H9 (cell line): Measurements from ENCODE around the gene TGFA. TPM values are rescaled to one million over a fixed set of nuclear protein-coding genes. Genes with fewer than 3 reads are reported as not detected.
A peak's percentile ranks its signal among the peaks of the same experiment; 100 is the strongest.

ENCODE experiments used
- DNase-seq: peaks from one replicate; pipeline ENCODE4 v3.0.0-alpha.2; 2017
- H2AFZ ChIP-seq: one replicate; pipeline ENCODE4 v1.6.1; 2013; ENCODE audit warnings: mild to moderate bottlenecking, low read length, control low read depth, moderate library complexity
- H2AK5ac ChIP-seq: 2 replicates; pipeline ENCODE4 v1.6.1; 2013; ENCODE audit warnings: low read length, control low read depth, mixed read lengths; ENCODE audit not compliant: insufficient read length
- H2BK120ac ChIP-seq: one replicate; pipeline ENCODE4 v1.6.1; 2013; ENCODE audit warnings: low read depth, mild to moderate bottlenecking, low read length, control low read depth, inconsistent platforms; ENCODE audit not compliant: poor library complexity, severe bottlenecking
- H2BK12ac ChIP-seq: 2 replicates; pipeline ENCODE4 v1.6.1; 2013; ENCODE audit warnings: low read length, control low read depth, mixed read lengths, low read depth; ENCODE audit not compliant: insufficient read length
- H2BK15ac ChIP-seq: 2 replicates; pipeline ENCODE4 v1.6.1; 2013; ENCODE audit warnings: low read depth, low read length, control low read depth
- H2BK20ac ChIP-seq: one replicate; pipeline ENCODE4 v1.6.1; 2013; ENCODE audit warnings: low read depth, mild to moderate bottlenecking, low read length, control low read depth, inconsistent platforms; ENCODE audit not compliant: poor library complexity, severe bottlenecking
- H2BK5ac ChIP-seq: 2 replicates; pipeline ENCODE4 v1.6.1; 2013; ENCODE audit warnings: low read length, control low read depth, mixed read lengths; ENCODE audit not compliant: insufficient read length
- H3K14ac ChIP-seq: 2 replicates; pipeline ENCODE4 v1.6.1; 2013; ENCODE audit warnings: low read length, control low read depth; ENCODE audit not compliant: insufficient read depth
- H3K18ac ChIP-seq: 2 replicates; pipeline ENCODE4 v1.6.1; 2013; ENCODE audit warnings: low read depth, mild to moderate bottlenecking, mixed read lengths, low read length, control low read depth; ENCODE audit not compliant: insufficient read length
- H3K23ac ChIP-seq: 2 replicates; pipeline ENCODE4 v1.6.1; 2013; ENCODE audit warnings: low read length, control low read depth, mixed read lengths, low read depth; ENCODE audit not compliant: insufficient read length
- H3K23me2 ChIP-seq: 2 replicates; pipeline ENCODE4 v1.6.1; 2013; ENCODE audit warnings: low read depth, mild to moderate bottlenecking, mixed read lengths, low read length, control low read depth; ENCODE audit not compliant: insufficient read length, poor library complexity, severe bottlenecking
- H3K27ac ChIP-seq: 2 replicates; pipeline ENCODE4 v1.5.1; 2013; ENCODE audit warnings: low read length, control low read depth, mixed read lengths, low read depth; ENCODE audit not compliant: insufficient read length
- H3K27me3 ChIP-seq: 2 replicates; pipeline ENCODE4 v1.6.1; 2013; ENCODE audit warnings: low read length, control low read depth, inconsistent platforms; ENCODE audit not compliant: insufficient read depth
- H3K4ac ChIP-seq: 2 replicates; pipeline ENCODE4 v1.6.1; 2013; ENCODE audit warnings: low read depth, mild to moderate bottlenecking, control low read depth, inconsistent platforms, low read length, moderate library complexity
- H3K4me1 ChIP-seq: 2 replicates; pipeline ENCODE4 v1.6.1; 2013; ENCODE audit warnings: low read length, control low read depth, inconsistent platforms; ENCODE audit not compliant: insufficient read depth
- H3K4me2 ChIP-seq: 2 replicates; pipeline ENCODE4 v1.6.1; 2013; ENCODE audit warnings: low read length, control low read depth, mixed read lengths; ENCODE audit not compliant: insufficient read length, insufficient read depth
- H3K56ac ChIP-seq: 2 replicates; pipeline ENCODE4 v1.6.1; 2013; ENCODE audit warnings: low read depth, mild to moderate bottlenecking, mixed read lengths, low read length, control low read depth; ENCODE audit not compliant: insufficient read length
- H3K79me1 ChIP-seq: 2 replicates; pipeline ENCODE4 v1.6.1; 2013; ENCODE audit warnings: low read depth, mild to moderate bottlenecking, moderate library complexity, low read length, control low read depth, inconsistent platforms; ENCODE audit not compliant: insufficient read depth, poor library complexity, severe bottlenecking
- H3K79me2 ChIP-seq: 2 replicates; pipeline ENCODE4 v1.6.1; 2013; ENCODE audit warnings: low read length, control low read depth, inconsistent platforms; ENCODE audit not compliant: insufficient read depth
- H3K9ac ChIP-seq: 2 replicates; pipeline ENCODE4 v1.6.1; 2013; ENCODE audit warnings: low read length, control low read depth, mixed read lengths; ENCODE audit not compliant: insufficient read length; ENCODE audit errors: extremely low read depth
- H3K9me3 ChIP-seq: one replicate; pipeline ENCODE4 v1.6.1; 2013; ENCODE audit warnings: low read depth, low read length, inconsistent platforms; ENCODE audit not compliant: control insufficient read depth
- H3T11ph ChIP-seq: one replicate; pipeline ENCODE4 v1.6.1; 2013; ENCODE audit warnings: mild to moderate bottlenecking, low read length, control low read depth, inconsistent platforms
- H4K20me1 ChIP-seq: one replicate; pipeline ENCODE4 v1.6.1; 2013; ENCODE audit not compliant: control insufficient read depth, insufficient read length, insufficient read depth
- H4K5ac ChIP-seq: 2 replicates; pipeline ENCODE4 v1.6.1; 2013; ENCODE audit warnings: low read depth, mild to moderate bottlenecking, mixed read lengths, low read length, control low read depth; ENCODE audit not compliant: insufficient read length
- H4K8ac ChIP-seq: replicated peaks from 2 replicates; pipeline ENCODE4 v1.6.1; 2013; ENCODE audit warnings: low read length, control low read depth, mixed read lengths, low read depth; ENCODE audit not compliant: insufficient read length
- H4K91ac ChIP-seq: 2 replicates; pipeline ENCODE4 v1.6.1; 2013; ENCODE audit warnings: low read depth, mild to moderate bottlenecking, moderate library complexity, mixed read lengths, low read length, control low read depth; ENCODE audit not compliant: insufficient read length
- H3K27ac Mint-ChIP-seq, 3 experiments: 2 replicates in 2 of 3; 3 replicates in 1 of 3; pipeline ENCODE4 v1.8.0; 2020 to 2021; ENCODE audit warnings: mixed read lengths in 3 of 3, mild to moderate bottlenecking in 1 of 3, moderate library complexity in 1 of 3
- H3K27me3 Mint-ChIP-seq: 2 replicates; pipeline ENCODE4 v1.8.0; 2021; ENCODE audit warnings: low read depth, mild to moderate bottlenecking, moderate library complexity, mixed read lengths
- H3K36me3 Mint-ChIP-seq, 3 experiments: 2 replicates in 2 of 3; 3 replicates in 1 of 3; pipeline ENCODE4 v1.8.0; 2020 to 2021; ENCODE audit warnings: low read depth in 3 of 3, mixed read lengths in 3 of 3; ENCODE audit not compliant: insufficient read depth in 1 of 3
- H3K4me1 Mint-ChIP-seq, 2 experiments: 2 replicates each; pipeline ENCODE4 v1.8.0; 2020; ENCODE audit warnings: mixed read lengths in 2 of 2
- H3K4me3 Mint-ChIP-seq, 2 experiments: 2 replicates in 1 of 2; 3 replicates in 1 of 2; pipeline ENCODE4 v1.8.0; 2020 to 2021; ENCODE audit warnings: mild to moderate bottlenecking in 2 of 2, mixed read lengths in 2 of 2, moderate library complexity in 1 of 2
- H3K9me3 Mint-ChIP-seq, 2 experiments: 2 replicates in 1 of 2; 3 replicates in 1 of 2; pipeline ENCODE4 v1.8.0; 2020; ENCODE audit warnings: mild to moderate bottlenecking in 2 of 2, mixed read lengths in 2 of 2, moderate library complexity in 1 of 2
- WGBS: extraction: QIAGEN DNeasy Blood & Tissue Kit; methylation state at CpG from one replicate; pipeline ENCODE4 v1.1.7; 2013; ENCODE audit warnings: missing lambda C conversion rate, low lambda C conversion rate, mixed read lengths; ENCODE audit not compliant: insufficient read length; ENCODE audit errors: extremely low coverage; 5-methylcytosine and 5-hydroxymethylcytosine counted together
- total RNA-seq: library from RNA; stranded (reverse); gene quantifications from 2 replicates; pipeline ENCODE4 v1.2.1, GENCODE V29; 2021
- TF ChIP-seq, protein P1 (sequence below): fragments of 200-600 bp; sonication (generic); conservative IDR thresholded peaks from 3 replicates; pipeline ENCODE4 v1.8.0; 2021; ENCODE audit warnings: antibody characterized with exemption, mild to moderate bottlenecking

Gene TGFA
- total RNA-seq, 1 experiment from 2014 or later = 3.3 TPM

DNA sequence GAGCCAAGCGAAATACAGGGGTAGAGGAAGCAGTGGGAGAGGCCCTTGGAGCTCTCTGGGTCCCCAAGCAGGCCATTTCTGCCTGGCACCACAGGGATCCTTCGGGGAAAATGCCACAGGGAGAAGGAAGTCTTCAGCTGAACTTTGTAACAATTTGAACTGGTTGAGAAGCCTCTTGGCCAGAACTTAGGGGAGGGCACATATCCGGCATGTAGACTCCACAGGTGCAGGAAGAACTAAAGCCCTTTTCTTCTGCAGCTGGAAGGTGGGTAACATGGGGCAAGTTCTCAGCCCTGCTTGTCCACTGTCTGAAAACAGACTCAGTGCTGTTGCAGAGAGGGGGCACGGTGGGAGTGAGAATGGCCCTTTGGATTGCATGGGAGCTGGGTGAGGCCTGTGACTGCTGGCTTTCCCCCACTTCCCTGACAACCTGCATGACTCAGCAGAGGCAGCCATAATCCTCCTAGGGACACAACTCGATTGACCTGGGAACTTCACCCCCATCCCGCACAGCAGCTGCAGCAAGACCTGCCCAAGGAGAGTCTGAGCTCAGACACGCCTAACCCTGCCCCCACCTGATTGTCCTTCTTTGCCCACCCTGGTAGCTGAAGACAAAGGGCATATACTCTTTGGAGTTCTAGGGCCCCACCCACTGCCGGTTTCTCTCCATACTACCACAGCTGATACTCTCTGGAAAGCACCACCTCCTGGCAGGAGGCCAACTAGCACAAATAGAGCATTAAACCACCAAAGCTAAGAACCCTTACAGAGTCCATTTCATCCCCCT is 150.2 kb downstream of the TGFA start:
- Histone ChIP-seq H3K79me2 (no peaks in the 10 kb centered on the region), H3K4me1 (no peaks in the 10 kb centered on the region), H3K4me2 (no peak overlapping the region), H2BK15ac (no peak overlapping the region), H3K27me3 (no peaks in the 10 kb centered on the region), H3T11ph (no peak overlapping the region), H2AK5ac (no peak overlapping the region), H3K79me1 (no peaks in the 10 kb centered on the region), H3K56ac (no peak overlapping the region), H4K5ac (no peak overlapping the region), H3K9me3 (no peaks in the 10 kb centered on the region), H3K4ac (no peak overlapping the region), H3K14ac (peak overlapping the region; percentile 78; the same call in 1 of the 2 replicates), H3K27ac (no peak overlapping the region), H4K91ac (no peak overlapping the region), H2BK12ac (no peak overlapping the region), H2BK20ac (no peak overlapping the region), H3K23ac (no peak overlapping the region), H3K23me2 (no peaks in the 10 kb centered on the region), H3K18ac (peak overlapping the region; percentile 34), H3K9ac (no peak overlapping the region), H2BK5ac (no peak overlapping the region), H4K20me1 (no peaks in the 10 kb centered on the region), H4K8ac (no peak overlapping the region), H2BK120ac (peak overlapping the region; percentile 44), H2AFZ (no peak overlapping the region)
- no peak overlapping the region for H3K4me3 Mint-ChIP-seq
- peaks cover 39% of the 10 kb centered on the region for H3K27me3 Mint-ChIP-seq
- TF ChIP-seq, protein P1, sequence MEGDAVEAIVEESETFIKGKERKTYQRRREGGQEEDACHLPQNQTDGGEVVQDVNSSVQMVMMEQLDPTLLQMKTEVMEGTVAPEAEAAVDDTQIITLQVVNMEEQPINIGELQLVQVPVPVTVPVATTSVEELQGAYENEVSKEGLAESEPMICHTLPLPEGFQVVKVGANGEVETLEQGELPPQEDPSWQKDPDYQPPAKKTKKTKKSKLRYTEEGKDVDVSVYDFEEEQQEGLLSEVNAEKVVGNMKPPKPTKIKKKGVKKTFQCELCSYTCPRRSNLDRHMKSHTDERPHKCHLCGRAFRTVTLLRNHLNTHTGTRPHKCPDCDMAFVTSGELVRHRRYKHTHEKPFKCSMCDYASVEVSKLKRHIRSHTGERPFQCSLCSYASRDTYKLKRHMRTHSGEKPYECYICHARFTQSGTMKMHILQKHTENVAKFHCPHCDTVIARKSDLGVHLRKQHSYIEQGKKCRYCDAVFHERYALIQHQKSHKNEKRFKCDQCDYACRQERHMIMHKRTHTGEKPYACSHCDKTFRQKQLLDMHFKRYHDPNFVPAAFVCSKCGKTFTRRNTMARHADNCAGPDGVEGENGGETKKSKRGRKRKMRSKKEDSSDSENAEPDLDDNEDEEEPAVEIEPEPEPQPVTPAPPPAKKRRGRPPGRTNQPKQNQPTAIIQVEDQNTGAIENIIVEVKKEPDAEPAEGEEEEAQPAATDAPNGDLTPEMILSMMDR = no peak
- H3K4me1 Mint-ChIP-seq = peaks cover 5 to 11% of the 10 kb centered on the region in 2 experiments
- no CpG with 5 or more reads among the region's 8 CpGs for WGBS
- peak overlapping the region in 2 of 3 experiments; percentile 29 to 53; a peak in 2 of 7 replicates for H3K27ac Mint-ChIP-seq
- no peaks in the 10 kb centered on the region for H3K36me3 Mint-ChIP-seq
- no peak for DNase-seq
- peaks cover 0 to 2% of the 10 kb centered on the region in 2 experiments; a peak in 2 of 5 replicates for H3K9me3 Mint-ChIP-seq
